Hepatic stellate cell (primary cell): Measurements from ENCODE around the gene SLC22A16.
"Not testable (repeated sequence)": the region's sequence is repeated elsewhere in the genome, so short reads cannot be mapped to it uniquely, and the experiment has no call there.

Experiments used
- DNase-seq: peaks from one replicate; pipeline ENCODE4 v3.0.0; 2011; ENCODE audit warnings: low spot score

Gene SLC22A16

DNA sequence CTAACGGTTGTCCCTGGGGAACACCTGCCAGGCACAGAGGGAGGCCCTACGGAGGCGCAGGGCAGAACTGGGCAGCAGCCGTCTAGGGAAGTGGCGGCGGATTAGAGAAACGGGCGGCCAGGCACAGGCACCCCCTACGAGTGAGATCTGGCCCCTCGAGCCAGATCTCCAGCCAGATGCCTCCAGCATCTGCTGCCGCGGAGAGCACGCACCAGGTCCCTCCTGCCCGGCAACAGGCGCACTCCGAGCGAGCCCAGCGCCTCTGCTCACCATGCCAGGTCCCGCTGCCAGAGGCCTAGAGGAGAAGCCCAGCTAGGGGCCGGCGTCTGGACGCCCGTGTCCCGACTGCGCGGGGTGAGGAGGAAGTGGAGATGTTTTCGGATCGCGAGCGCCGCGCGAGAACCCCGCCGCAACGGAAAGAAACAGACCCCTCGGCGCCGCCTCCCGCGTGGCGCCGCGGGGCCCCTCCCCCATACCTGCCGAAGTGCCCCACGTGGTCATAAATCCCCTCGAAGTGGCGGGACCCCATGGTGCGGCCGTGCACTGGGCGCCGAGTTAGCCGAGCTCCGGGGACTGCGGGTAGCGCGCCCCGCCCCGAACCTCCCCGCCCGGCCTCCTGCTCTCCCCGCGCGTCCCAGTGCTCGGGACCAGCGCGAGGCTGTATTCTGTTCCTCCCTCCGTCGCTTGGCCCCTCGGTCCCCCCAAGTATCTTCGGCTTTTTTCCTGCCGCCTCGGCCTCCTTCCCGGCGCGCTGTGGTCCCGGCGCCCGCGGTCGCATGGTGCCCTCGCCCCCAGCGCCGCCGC, at the start of gene SLC22A16:
Gene SLC22A16 (minus strand): TSS at position 568 of the 804 bp plus-strand sequence. CDS start 39 bp downstream, at position 529.
- no peak for DNase-seq

DNA sequence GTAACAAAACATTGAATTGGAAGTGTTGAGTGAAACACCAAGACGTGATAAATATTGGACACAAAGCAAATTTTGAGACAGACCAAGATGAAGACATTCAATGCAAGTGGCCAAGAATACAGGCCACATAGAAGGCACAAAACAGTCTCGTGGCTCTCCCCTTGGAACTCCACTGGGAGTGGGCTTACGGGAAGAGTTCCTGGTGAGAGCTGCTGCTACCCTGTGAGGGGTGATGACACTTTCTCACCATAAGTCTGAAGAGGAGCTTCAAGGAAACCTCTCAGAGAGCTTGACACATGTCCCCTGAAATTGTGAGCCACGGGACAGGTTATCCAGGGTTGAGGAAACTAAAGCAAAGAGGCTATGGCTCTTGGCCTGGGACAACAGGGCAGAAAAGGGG, 48.6 kb upstream of the SLC22A16 start:
- DNase-seq: no peak

GRCh38 chr6:110524305-110524704, 47.9 kb upstream of the SLC22A16 start:
- no peak for DNase-seq

GRCh38 chr6:110523451-110524021, 47.1 kb upstream of the SLC22A16 start:
- DNase-seq: no peak

DNA sequence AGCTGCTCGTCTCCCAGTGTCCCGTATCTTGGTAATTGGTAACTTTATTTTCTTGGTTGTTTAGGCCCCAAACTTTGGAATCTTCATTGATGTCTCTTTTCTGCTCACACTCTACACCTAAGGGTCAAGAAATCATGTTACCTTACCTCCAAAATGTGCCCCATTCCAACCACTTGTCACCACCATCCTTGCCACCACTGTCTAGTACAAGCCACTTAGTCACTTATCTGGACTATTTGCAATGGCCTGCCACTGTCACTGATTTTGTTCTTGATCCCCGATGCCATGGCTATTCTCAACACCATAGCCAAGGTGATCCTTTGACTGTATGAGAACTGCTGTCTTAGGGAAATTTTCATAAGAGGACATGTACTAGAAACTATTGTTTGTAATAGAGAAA, 46.0 kb upstream of the SLC22A16 start:
- DNase-seq: no peak

- DNase-seq: no peak
These were observed 44.7 kb upstream of the SLC22A16 start for GRCh38 chr6:110520992-110521543.

DNA sequence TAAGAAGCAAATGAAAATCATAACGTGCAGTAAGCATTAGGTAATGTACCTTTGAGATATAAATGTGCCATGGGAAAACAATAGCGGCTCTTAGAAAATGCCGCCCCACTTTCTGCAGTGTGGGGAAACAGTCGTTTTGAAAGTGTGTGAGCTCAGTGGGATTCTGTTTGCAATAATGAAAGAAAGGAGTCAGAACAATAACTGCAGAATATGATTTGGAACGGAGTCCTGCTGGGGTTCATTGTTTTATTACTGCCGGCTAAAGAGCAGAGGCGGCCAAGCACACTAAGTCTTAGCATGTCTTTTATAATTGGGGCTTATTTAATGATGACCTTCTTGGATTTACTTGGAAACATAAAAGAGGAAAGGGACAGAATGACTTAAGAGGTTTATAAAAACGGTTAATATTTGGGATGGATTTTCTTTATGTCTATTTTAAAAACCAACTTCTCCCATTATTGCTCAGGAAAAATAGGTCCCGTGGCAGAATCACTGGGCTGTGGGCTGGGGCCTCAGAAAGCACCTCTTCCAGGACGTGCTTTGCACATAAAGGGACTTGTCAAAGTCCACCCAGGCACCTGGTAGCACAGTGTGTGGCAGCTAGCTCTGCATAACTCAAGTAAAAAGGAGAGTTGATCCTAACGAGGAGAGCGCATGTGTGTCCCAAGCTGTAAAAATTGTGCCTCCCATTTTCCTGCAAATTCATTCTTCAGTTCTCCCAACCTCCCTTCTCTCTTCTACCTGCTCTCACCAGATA, 44.0 kb upstream of the SLC22A16 start:
- no peak for DNase-seq

DNA sequence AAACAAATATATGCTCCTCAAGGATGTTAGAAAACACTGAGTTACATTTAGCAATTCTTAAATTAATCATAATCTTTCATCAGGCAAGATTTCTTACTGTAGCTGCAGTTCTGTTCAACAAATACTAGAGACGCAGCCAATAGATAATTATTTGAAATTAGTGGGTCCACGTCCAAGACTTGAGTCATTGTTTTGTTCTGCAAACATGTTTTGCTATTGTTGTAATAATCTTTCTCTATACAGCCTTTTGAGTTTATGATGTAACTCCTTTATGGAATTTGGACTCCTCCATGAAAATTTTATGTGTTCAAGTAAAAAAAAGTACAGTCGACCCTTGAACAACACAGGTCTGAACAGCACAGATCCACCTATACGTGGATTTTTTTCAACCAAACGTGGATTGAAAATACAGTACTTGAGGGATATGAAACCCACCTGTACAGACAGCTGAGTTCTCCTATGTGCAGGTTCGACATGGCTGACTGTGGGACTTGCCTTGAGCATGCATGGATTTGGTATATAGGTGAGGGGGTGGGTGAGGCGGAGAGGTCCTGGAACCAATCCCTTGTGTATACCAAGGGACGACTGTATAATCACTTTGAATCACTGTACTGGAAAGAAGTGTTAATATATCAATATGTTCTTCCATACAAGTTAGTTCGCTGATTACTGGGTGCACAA, 41.3 kb upstream of the SLC22A16 start:
- DNase-seq: no peak

- no peak for DNase-seq
These were observed 40.6 kb upstream of the SLC22A16 start for GRCh38 chr6:110517034-110517433.

DNA sequence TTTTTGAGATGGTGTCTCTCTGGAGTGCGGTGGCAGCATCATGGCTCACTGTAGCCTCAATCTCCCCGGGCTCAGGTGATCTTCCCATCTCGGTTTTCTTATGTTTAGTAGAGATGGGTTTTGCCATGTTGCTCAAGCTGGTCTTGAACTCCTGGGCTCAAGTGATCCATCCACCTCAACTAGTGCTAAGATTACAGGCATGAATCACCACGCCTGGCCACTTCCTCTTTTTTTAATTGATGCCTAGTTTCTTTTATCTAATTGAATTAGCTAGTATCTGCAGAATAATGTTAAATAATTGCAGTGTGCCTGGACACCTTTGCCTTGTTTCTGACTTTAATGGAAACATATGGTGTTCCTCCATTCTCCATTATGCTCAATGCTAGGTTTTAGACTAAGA, 38.4 kb upstream of the SLC22A16 start:
- DNase-seq: no peak

- no peak for DNase-seq
These were observed 36.6 kb upstream of the SLC22A16 start for GRCh38 chr6:110512991-110513390.

DNA sequence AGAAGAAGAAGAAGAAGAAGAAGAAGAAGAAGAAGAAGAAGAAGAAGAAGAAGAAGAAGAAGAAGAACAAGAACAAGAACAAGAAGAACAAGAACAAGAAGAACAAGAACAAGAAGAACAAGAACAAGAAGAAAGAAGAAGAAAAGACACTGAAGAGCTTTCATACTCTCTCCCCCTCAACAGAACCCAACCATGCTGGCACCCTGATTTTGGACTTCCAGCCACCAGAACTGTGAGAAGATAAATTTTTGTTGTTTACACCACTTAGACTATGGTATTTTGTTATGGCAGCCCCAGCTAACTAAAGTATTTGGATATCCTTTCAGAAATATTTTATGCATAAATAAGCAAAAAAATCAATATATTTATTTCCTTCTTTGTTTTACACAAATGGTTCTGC, 36.1 kb upstream of the SLC22A16 start:
- not testable (repeated sequence) for DNase-seq

- DNase-seq: no peak
These were observed 35.0 kb upstream of the SLC22A16 start for GRCh38 chr6:110511401-110511800.

DNA sequence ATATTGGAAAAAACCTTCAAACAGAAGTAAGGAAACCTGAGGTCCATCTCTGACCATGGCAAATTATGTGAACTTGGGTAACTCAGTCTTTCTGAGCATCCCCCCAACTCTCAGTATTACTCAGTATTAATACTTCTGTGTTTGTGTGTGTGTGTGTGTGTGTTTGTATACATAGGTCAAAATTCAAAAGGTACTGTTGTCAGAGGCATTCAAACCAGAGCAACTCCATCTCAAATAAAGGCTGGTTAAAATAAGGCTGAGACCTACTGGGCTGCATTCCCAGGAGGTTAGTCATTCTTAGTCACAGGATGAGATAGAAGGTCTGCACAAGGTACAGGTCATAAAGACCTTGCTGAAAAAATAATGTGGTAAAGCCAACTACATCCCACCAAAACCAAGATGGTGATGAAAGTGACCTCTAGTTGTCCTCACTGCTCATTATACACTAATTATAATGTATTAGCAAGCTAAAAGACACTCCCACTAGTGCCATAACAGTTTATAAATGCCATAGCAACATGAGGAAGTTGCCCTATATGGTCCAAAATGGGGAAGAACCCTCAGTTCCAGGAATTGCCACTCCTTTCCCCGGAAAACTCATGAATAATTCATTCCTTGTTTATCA, 33.3 kb upstream of the SLC22A16 start:
- peak; percentile 19 for DNase-seq

- DNase-seq: not testable (repeated sequence)
These were observed 28.5 kb upstream of the SLC22A16 start for GRCh38 chr6:110504891-110505290.

DNA sequence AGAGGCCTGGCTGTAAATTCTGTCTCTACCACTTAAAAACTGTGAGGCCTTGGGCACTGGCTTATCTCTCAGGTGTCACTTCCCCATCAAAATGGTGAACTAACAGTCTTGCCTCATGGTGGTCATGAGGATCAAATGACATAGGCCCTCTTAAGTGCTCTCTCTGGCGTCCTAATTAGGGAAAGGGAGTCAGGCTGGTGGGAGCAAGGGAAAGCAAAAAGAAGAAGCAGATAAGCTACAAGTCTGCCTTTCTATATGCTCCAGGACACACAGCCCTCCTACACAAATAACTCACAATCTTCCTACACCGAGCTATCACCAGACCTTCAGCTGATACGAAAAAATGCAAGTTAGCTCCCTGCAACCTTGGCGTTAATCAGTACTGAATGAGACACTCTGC, 19.5 kb upstream of the SLC22A16 start:
- no peak for DNase-seq

DNA sequence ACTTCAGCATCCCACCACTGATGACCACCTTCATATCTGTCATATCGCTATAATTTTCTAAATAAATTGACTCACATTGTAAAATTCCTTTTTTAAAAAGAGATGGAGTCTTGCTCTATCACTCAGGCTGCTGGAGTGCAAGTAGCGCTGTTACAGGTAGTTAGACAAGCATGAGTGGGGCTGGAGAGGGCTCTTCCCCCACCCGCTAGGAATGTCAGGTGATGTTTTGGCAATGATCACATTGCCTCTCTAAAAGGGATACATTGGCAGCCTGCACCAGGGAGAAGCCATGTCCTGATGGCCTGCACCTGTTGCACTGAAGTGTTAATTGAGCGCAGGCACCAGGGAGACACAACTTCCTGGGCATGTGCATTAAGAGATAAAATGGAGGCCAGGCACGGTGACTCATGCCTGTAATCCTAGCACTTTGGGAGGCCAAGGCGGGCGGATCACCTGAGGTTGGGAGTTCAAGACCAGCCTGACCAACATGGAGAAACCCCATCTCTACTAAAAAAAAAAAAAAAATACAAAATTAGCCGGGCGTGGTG, 16.9 kb upstream of the SLC22A16 start:
- no peak for DNase-seq

- no peak for DNase-seq
These were observed 16.2 kb upstream of the SLC22A16 start for GRCh38 chr6:110492584-110492983.

DNA sequence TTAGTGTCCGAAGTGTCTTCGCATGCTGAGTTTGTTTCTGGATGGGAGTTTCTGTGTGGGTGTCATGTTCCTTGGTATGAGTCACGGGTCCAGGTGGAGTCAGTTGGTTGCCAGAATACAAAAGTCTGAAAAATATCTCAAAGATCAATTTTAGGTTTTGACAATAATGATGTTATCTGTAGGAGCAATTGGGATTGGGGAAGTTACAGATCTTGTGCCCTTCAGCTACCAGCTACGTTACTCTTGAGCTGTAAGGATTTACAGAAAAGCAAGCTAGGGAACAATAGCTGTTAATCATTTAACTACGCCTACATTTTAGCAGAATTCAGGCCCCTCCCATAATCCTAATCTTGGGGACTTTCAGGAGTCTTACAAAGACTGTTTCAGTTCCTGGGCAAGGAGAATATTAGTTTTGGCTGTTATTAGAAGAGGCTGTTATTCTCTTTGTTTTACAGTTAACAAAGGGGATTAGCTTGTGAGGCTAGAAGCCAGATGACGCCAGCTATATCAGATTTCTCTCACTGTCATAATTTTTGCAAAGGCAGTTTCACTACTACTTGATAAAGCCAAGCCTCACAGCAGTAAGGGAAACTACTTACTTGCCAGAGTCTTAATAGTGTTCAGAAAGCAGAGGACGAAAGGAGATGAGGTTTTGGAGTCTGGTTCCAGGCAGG, 15.4 kb upstream of the SLC22A16 start:
- DNase-seq: no peak

DNA sequence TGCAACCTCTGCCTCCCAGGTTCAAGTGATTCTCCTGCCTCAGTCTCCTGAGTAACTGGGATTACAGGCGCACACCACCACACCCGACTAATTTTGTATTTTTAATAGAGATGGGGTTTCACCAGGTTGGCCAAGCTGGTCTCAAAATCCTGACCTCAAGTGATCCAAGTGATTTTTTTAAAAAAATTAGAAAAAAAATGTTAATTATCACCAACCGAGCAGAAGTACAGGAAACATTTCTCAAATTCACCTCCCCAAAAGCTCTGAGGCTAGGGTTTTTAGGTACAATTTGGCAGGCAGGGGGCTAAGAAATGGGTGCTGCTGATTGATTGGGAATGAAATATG, 14.9 kb upstream of the SLC22A16 start:
- no peak for DNase-seq

- no peak for DNase-seq
These were observed 13.7 kb upstream of the SLC22A16 start for GRCh38 chr6:110490110-110490509.
